Testis (tissue), 3 donors: ENCODE data around the gene MAZ. TPM values are rescaled to one million over a fixed set of nuclear protein-coding genes. Genes with fewer than 3 reads are reported as not detected.
A peak's percentile ranks its signal among the peaks of the same experiment; 100 is the strongest.
"Not testable (repeated sequence)": the region's sequence is repeated elsewhere in the genome, so short reads cannot be mapped to it uniquely, and the experiment has no call there.

Source experiments
- DNase-seq: peaks from one replicate; pipeline ENCODE4 v3.0.0-alpha.2; 2019
- H3K27ac ChIP-seq, 2 donors: fragments of 200-600 bp; sonication (generic); one replicate each; pipeline ENCODE4 v1.5.1; 2019
- H3K27me3 ChIP-seq: fragments of 200-600 bp; sonication (generic); one replicate; pipeline ENCODE4 v1.5.1; 2019
- H3K36me3 ChIP-seq: fragments of 200-600 bp; sonication (generic); one replicate; pipeline ENCODE4 v1.5.1; 2017; ENCODE audit warnings: low read depth; ENCODE audit errors: missing control alignments
- H3K4me1 ChIP-seq: fragments of 200-600 bp; sonication (generic); one replicate; pipeline ENCODE4 v1.5.1; 2019
- H3K4me3 ChIP-seq, 2 donors: fragments of 200-600 bp; sonication (generic); one replicate each; pipeline ENCODE4 v1.5.1; 2017 to 2019
- H3K9me3 ChIP-seq: fragments of 200-600 bp; sonication (generic); one replicate; pipeline ENCODE4 v1.5.1; 2017
- POLR2A ChIP-seq: fragments of 450-650 bp; IDR thresholded peaks from one replicate; pipeline ENCODE4 v1.6.1; 2017; ENCODE audit warnings: antibody characterized with exemption, mild to moderate bottlenecking, moderate library complexity
- WGBS, 2 donors: methylation state at CpG; one replicate each; pipeline ENCODE4 v1.1.5; 2018; 5-methylcytosine and 5-hydroxymethylcytosine counted together
- intact Hi-C: fragments of 100-400 bp; cut with DNase I; formaldehyde crosslinking; loops from one replicate; pipeline ENCODE4 v1.15.1; 2023; ENCODE audit warnings: low total_unique reads
- polyA plus RNA-seq: library from polyadenylated mRNA; stranded (reverse); fragments of 350-450 nt; fragmentation: Illumina TruSeq; extraction: RNeasy Lipid Tissue Mini Kit (QIAGEN cat#74804); gene quantifications from one replicate; pipeline ENCODE4 v1.2.3, GENCODE V29; 2014; ENCODE audit warnings: low read depth, low replicate concordance; ENCODE audit not compliant: insufficient read depth
- total RNA-seq, 2 donors: library from RNA; depleted of rRNA; stranded (reverse); fragments of >200 nt; gene quantifications; one replicate each; pipeline ENCODE4 v1.2.3, GENCODE V29; 2016
- TF ChIP-seq, protein P1 (sequence below), 3 experiments: fragments of 450-650 bp in 2 of 3; fragments of 200-600 bp in 1 of 3; sonication (generic) in 1 of 3; IDR thresholded peaks; one replicate each; pipeline ENCODE4 v1.5.1; 2016 to 2019; ENCODE audit warnings: antibody characterized with exemption in 3 of 3, mild to moderate bottlenecking in 2 of 3, moderate library complexity in 1 of 3

MAZ gene
- total and polyA plus RNA-seq, 3 donors from 2014 or later, result 173 to 217 (median 186) TPM

DNA sequence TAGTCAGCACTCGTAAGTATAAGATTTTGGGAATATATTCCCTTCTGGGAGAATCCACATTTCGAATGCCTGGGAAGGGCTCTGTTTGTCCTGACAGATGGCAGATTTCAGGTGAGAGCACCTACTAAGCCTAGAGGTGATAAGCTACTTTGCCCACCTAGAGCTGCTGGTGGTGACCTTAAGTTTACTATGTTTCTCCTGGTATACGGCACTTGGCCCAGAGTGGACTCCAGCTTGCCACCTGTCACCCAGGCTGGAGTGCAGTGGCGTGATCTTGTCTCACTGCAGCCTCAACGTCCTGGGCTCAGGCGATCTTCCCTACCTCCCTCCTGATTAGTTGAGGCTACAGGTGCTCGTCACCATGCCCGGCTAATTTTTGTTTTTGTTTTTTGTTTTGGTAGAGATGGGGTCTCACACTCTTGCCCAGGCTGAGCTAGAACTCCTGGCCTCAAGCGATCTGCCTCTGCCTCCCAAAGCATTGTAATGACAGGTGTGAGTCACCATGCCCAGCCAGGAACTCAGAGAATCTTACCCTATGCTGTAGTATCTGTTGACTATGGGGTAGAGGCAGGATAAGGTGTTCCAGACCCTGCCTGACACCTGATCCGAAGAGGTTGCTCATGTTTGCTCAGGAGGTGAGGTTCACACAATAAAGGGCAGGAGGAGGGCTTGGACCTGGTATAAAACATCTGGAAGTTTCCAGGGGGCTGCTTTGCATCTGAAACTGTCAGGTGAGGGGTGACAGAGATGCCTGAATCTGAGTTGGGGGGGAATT, 28.6 kb upstream of the MAZ start, which contains the start of gene ZG16:
Gene ZG16, plus strand, starts transcription at position 681 of the 775 bp plus-strand sequence. CDS start 1,011 bp downstream, outside the sequence.
- 79 to 88% methylated on average over 9 to 10 of the region's 10 CpGs for WGBS, 2 donors
- Histone ChIP-seq H3K27ac (no peak within 1 kb of the TSS), H3K36me3 (no peaks in the 10 kb centered on the region), H3K4me1 (no peaks in the 10 kb centered on the region), H3K4me3 (no peak within 1 kb of the TSS), H3K27me3 (no peaks in the 10 kb centered on the region), H3K9me3 (no peaks in the 10 kb centered on the region)
- TF ChIP-seq, protein P1, sequence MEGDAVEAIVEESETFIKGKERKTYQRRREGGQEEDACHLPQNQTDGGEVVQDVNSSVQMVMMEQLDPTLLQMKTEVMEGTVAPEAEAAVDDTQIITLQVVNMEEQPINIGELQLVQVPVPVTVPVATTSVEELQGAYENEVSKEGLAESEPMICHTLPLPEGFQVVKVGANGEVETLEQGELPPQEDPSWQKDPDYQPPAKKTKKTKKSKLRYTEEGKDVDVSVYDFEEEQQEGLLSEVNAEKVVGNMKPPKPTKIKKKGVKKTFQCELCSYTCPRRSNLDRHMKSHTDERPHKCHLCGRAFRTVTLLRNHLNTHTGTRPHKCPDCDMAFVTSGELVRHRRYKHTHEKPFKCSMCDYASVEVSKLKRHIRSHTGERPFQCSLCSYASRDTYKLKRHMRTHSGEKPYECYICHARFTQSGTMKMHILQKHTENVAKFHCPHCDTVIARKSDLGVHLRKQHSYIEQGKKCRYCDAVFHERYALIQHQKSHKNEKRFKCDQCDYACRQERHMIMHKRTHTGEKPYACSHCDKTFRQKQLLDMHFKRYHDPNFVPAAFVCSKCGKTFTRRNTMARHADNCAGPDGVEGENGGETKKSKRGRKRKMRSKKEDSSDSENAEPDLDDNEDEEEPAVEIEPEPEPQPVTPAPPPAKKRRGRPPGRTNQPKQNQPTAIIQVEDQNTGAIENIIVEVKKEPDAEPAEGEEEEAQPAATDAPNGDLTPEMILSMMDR (IDR thresholded peaks at IDR 0.05), result no peak
- no peak for TF ChIP-seq POLR2A
- no peak for DNase-seq
- intact Hi-C loops, result no loop called here

DNA sequence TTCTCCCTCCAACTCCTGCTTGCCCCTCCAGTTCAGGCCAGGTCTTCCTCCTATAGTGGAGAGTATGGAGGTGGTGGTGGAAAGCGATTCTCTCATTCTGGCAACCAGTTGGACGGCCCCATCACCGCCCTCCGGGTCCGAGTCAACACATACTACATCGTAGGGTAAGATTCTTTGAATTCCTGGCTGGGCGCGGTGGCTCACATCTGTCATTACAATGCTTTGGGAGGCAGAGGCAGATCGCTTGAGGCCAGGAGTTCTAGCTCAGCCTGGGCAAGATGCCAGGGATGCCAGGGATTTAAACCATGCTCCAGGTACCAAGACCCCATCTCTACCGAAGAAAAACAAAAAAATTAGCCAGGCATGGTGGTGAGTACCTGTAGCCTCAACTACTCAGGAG, 26.9 kb upstream of the MAZ start:
- TF ChIP-seq, protein P1 (IDR thresholded peaks at IDR 0.05), result no peak
- no peak for TF ChIP-seq POLR2A
- Histone ChIP-seq H3K27me3 (no peaks in the 10 kb centered on the region), H3K4me1 (no peaks in the 10 kb centered on the region), H3K4me3 (no peak overlapping the region), H3K27ac (no peak overlapping the region), H3K9me3 (no peaks in the 10 kb centered on the region), H3K36me3 (no peaks in the 10 kb centered on the region)
- 67 to 78% methylated on average over 10 of the region's 10 CpGs for WGBS, 2 donors
- intact Hi-C loops, result no loop called here
- DNase-seq, result no peak

DNA sequence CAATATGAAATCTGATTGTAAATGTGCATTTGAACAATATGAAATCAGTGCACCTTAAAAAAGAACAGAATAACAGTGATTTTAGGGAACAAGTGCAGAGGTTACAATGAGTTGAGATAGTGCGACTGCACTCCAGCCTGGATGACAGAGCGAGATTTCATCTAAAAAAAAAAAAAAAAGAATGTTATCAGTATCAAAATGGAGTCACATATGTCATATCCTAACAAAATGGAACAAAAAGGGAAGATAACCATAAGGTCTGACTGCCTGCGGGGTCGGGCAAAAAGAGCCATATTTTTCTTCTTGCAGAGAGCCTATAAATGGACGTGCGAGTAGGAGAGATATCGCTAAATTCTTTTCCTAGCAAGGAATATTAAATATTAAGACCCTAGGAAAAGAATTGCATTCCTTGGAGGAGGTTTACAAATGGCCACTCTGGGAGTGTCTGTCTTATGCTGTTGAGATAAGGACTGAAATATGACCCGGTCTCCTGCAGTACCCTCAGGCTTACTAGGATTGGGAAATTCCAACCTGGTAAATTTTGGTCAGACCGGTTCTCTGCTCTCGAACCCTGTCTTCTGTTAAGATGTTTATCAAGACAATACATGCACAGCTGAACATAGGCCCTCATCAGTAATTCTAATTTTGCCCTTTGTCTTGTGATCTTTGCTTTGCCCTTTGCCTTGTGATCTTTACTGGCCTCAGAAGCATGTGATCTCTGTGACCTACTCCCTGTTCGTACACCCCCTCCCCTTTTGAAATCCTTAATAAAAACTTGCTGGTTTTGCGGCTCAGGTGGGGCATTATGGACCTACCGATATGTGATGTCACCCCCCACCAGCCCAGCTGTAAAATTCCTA, 23.0 kb upstream of the MAZ start:
- DNase-seq, H3K4me1 ChIP-seq, H3K4me3 ChIP-seq, H3K27me3 ChIP-seq, intact Hi-C loops, H3K27ac ChIP-seq, H3K36me3 ChIP-seq, H3K9me3 ChIP-seq: not testable (repeated sequence)
- WGBS, 2 donors, result 74 to 75% methylated on average over 13 of the region's 13 CpGs

DNA sequence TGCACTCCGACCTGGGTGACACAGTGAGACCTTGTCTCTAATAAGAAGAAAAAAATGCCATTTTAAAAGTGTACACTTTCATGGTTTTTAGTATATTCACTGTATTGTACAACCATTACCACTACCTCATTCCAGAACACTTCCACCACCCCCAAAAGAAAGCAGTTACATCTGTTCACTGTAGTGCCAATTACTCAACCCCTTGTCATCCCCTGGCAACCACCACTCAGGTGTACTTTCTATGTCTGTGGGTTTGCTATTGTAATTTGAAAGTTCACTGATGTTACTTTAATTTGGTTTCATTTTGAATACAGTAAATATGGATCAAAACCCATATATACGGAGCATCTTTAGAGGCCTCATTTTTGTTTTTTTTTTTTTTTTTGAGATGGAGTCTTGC, 22.2 kb upstream of the MAZ start:
- no peaks in the 10 kb centered on the region for H3K9me3 ChIP-seq
- no peaks in the 10 kb centered on the region for H3K27me3 ChIP-seq
- H3K4me1 ChIP-seq, result no peaks in the 10 kb centered on the region
- 88 to 91% methylated on average over 2 of the region's 2 CpGs for WGBS, 2 donors
- intact Hi-C loops, result no loop called here
- no peaks in the 10 kb centered on the region for H3K36me3 ChIP-seq
- TF ChIP-seq, protein P1 (IDR thresholded peaks at IDR 0.05), result no peak
- no peak for DNase-seq
- H3K4me3 ChIP-seq, result no peak overlapping the region
- no peak overlapping the region for H3K27ac ChIP-seq

DNA sequence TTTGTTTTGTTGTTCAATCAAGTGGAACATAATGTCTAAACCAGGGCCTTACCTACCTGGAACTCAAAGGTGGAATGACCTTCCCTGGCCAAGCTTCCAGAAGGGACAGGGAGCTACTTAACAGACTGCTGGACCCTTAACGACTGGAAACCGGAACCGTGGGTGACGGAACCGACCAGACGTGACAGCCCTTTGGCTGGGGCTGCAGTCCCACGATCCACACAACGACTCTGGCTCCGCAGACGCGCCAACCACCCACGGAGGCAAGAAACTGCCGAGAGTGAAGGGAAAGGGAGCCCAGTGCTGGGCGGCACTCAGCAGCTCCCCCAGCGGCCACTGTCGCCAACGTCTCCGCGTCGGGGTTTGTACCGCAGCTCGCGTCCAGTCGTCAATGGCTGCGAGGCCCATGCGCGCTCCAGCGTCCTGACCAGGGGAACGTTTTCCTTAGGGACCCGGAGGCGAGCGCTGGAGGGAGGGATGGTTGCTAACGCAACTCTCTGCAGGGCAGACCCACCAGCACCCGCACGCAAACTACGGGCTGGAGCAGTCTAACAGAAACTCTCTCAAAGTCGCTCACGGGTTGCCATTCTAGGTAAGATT, 21.3 kb upstream of the MAZ start:
- peak; percentile 66 for DNase-seq

DNA sequence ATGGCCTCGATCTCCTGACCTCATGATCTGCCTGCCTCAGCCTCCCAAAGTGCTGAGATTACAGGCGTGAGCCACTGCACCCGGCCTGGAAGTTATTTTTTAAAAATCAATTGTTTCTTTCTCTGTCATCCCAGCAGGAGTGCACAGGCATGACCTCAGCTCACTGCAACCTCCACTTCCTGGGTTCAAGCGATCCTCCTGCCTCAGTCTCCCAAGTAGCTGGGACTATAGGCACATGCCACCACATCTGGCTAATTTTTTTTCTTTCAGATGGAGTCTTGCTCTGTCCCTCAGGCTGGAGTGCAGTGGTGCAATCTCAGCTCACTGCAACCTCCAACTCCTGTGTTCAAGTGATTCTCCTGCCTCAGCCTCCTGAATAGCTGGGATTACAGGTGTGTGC, 19.2 kb upstream of the MAZ start:
- H3K4me3 ChIP-seq, intact Hi-C loops, H3K36me3 ChIP-seq, DNase-seq, H3K27me3 ChIP-seq, H3K27ac ChIP-seq, H3K9me3 ChIP-seq: not testable (repeated sequence)
- WGBS, 2 donors, result 87 to 92% methylated on average over 4 of the region's 4 CpGs
- H3K4me1 ChIP-seq, result peaks cover 15% of the 10 kb centered on the region

More for the DNA sequence above, 21.3 kb upstream of the MAZ start:
- no peak for TF ChIP-seq POLR2A
- TF ChIP-seq, protein P1 (IDR thresholded peaks at IDR 0.05), result peak in 2 of 3 experiments; percentile 70 to 80
- 6 to 8% methylated on average over 10 to 38 of the region's 38 CpGs for whole genome bisulfite sequencing, 2 donors
- Histone ChIP-seq H3K4me1 (peaks cover 6% of the 10 kb centered on the region), H3K36me3 (no peaks in the 10 kb centered on the region), H3K9me3 (no peaks in the 10 kb centered on the region), H3K4me3 (peak overlapping the region in 1 of 2 donors; percentile 43), H3K27ac (no peak overlapping the region), H3K27me3 (no peaks in the 10 kb centered on the region)
- intact Hi-C loops, result no loop called here
